ENCODE data around the gene TMEM88.

GRCh38 chr17:7873051-7873450, 18.2 kb downstream of the TMEM88 start:
- no peak for TF ChIP-seq NR2C2 (CRISPR knock-in tag; IDR thresholded peaks at IDR 0.05; ENCODE audit: borderline replicate concordance)
- TF ChIP-seq SETDB1 (CRISPR knock-in tag; IDR thresholded peaks at IDR 0.05; ENCODE audit: borderline replicate concordance), result no peak
- no peak for TF ChIP-seq ZEB1 (IDR thresholded peaks at IDR 0.05; ENCODE audit: insufficient replicate concordance, low read depth)
- no peak for TF ChIP-seq PBX3 (CRISPR knock-in tag; IDR thresholded peaks at IDR 0.05; ENCODE audit: borderline replicate concordance)
- TF ChIP-seq ZNF768 (CRISPR knock-in tag; IDR thresholded peaks at IDR 0.05), result no peak
- no peak for TF ChIP-seq ZFP62 (CRISPR knock-in tag; IDR thresholded peaks at IDR 0.05)
- TF ChIP-seq POLR2AphosphoS5 (IDR thresholded peaks at IDR 0.05; ENCODE audit: low read depth, low read length), result no peak
- TF ChIP-seq, protein P1, sequence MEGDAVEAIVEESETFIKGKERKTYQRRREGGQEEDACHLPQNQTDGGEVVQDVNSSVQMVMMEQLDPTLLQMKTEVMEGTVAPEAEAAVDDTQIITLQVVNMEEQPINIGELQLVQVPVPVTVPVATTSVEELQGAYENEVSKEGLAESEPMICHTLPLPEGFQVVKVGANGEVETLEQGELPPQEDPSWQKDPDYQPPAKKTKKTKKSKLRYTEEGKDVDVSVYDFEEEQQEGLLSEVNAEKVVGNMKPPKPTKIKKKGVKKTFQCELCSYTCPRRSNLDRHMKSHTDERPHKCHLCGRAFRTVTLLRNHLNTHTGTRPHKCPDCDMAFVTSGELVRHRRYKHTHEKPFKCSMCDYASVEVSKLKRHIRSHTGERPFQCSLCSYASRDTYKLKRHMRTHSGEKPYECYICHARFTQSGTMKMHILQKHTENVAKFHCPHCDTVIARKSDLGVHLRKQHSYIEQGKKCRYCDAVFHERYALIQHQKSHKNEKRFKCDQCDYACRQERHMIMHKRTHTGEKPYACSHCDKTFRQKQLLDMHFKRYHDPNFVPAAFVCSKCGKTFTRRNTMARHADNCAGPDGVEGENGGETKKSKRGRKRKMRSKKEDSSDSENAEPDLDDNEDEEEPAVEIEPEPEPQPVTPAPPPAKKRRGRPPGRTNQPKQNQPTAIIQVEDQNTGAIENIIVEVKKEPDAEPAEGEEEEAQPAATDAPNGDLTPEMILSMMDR (CRISPR knock-in tag; IDR thresholded peaks at IDR 0.05), result no peak
- TF ChIP-seq EP300 (IDR thresholded peaks at IDR 0.05; ENCODE audit: low read depth in 2 of 2, low read length in 2 of 2), result no peak
- TF ChIP-seq EP300 (CRISPR knock-in tag; IDR thresholded peaks at IDR 0.05; ENCODE audit: borderline replicate concordance), result no peak
- TF ChIP-seq TAF15 (IDR thresholded peaks at IDR 0.05; ENCODE audit: low read depth, low read length, poor library complexity, severe bottlenecking), result no peak
- TF ChIP-seq ZNF558 (CRISPR knock-in tag; IDR thresholded peaks at IDR 0.05; ENCODE audit: borderline replicate concordance), result no peak

Data from HepG2 (cell line).